HT1080 (cell line): Measurements from ENCODE around the gene NDUFV1. TPM values are rescaled to one million over a fixed set of nuclear protein-coding genes. Genes with fewer than 3 reads are reported as not detected.
A peak's percentile ranks its signal among the peaks of the same experiment; 100 is the strongest.
"Not testable (repeated sequence)": the region's sequence is repeated elsewhere in the genome, so short reads cannot be mapped to it uniquely, and the experiment has no call there.

ENCODE experiments used
- DNase-seq: peaks from one replicate; pipeline ENCODE4 v3.0.0-alpha.2; 2015; ENCODE audit warnings: low read depth
- total RNA-seq: library from RNA; depleted of rRNA; stranded (reverse); fragments of >200 nt; shearing (Covaris generic); gene quantifications from 2 replicates; pipeline ENCODE4 v1.2.3, GENCODE V29; 2014

The NDUFV1 gene
- total RNA-seq, 1 experiment from 2014 or later: 202 TPM

- DNase-seq: no peak
Observed at GRCh38 chr11:67626970-67627369, 20.2 kb downstream of the NDUFV1 start.

- no peak for DNase-seq
Observed at GRCh38 chr11:67627441-67627811, 20.7 kb downstream of the NDUFV1 start.

GRCh38 chr11:67627812-67628624, 21.3 kb downstream of the NDUFV1 start:
- no peak for DNase-seq

GRCh38 chr11:67628710-67629385, 22.1 kb downstream of the NDUFV1 start:
- no peak for DNase-seq

GRCh38 chr11:67629386-67630227, 22.9 kb downstream of the NDUFV1 start, which contains the start of gene NUDT8:
Gene NUDT8, minus strand, starts transcription at chr11:67629937. Its CDS starts 26 bp downstream, at chr11:67629911.
- peak; percentile 71 for DNase-seq

GRCh38 chr11:67630228-67630942, 23.6 kb downstream of the NDUFV1 start:
- peak; percentile 86 for DNase-seq

- no peak for DNase-seq
Observed at GRCh38 chr11:67630943-67631331, 24.2 kb downstream of the NDUFV1 start.

- no peak for DNase-seq
Observed at GRCh38 chr11:67631411-67631810, 24.7 kb downstream of the NDUFV1 start.

- DNase-seq: no peak
Observed at GRCh38 chr11:67631853-67632174, 25.1 kb downstream of the NDUFV1 start.

GRCh38 chr11:67632175-67632981, 25.6 kb downstream of the NDUFV1 start:
- DNase-seq: no peak

- DNase-seq: no peak
Observed at GRCh38 chr11:67632982-67633755, 26.4 kb downstream of the NDUFV1 start.

GRCh38 chr11:67633758-67634365, 27.1 kb downstream of the NDUFV1 start:
- no peak for DNase-seq

GRCh38 chr11:67634366-67635230, 27.9 kb downstream of the NDUFV1 start:
- DNase-seq: no peak

- DNase-seq: no peak
Observed at GRCh38 chr11:67635231-67635521, 28.4 kb downstream of the NDUFV1 start.

GRCh38 chr11:67636962-67637361, 30.2 kb downstream of the NDUFV1 start:
- no peak for DNase-seq

GRCh38 chr11:67637441-67637840, 30.7 kb downstream of the NDUFV1 start:
- DNase-seq: not testable (repeated sequence)

GRCh38 chr11:67638535-67639437, 32.0 kb downstream of the NDUFV1 start:
- no peak for DNase-seq
